T-helper 2 cell (primary cell): ENCODE measurements around the gene PPM1H.
"Not testable (repeated sequence)": the region's sequence is repeated elsewhere in the genome, so short reads cannot be mapped to it uniquely, and the experiment has no call there.

ENCODE experiments used
- DNase-seq, 5 experiments: peaks; one replicate each; pipeline versions ENCODE4 v3.0.0 to v3.0.0-alpha.2; 2012 to 2022

Gene PPM1H

GRCh38 chr12:62729579-62730544 lies 205.1 kb downstream of the PPM1H start:
- not testable (repeated sequence) for DNase-seq

GRCh38 chr12:62728741-62729140 lies 206.2 kb downstream of the PPM1H start:
- DNase-seq = no peak

- no peak for DNase-seq
Measured at GRCh38 chr12:62726471-62726980, 208.4 kb downstream of the PPM1H start.

- DNase-seq = no peak
Measured at GRCh38 chr12:62725781-62726180, 209.2 kb downstream of the PPM1H start.

- no peak for DNase-seq
Measured at GRCh38 chr12:62724947-62725451, 210.0 kb downstream of the PPM1H start.

- no peak for DNase-seq
Measured at GRCh38 chr12:62724285-62724684, 210.7 kb downstream of the PPM1H start.

- DNase-seq = no peak
Measured at GRCh38 chr12:62722971-62723680, 211.8 kb downstream of the PPM1H start.

GRCh38 chr12:62720661-62721330 lies 214.2 kb downstream of the PPM1H start:
- no peak for DNase-seq

- DNase-seq = no peak
Measured at GRCh38 chr12:62720025-62720424, 214.9 kb downstream of the PPM1H start.

GRCh38 chr12:62718762-62719426 lies 216.1 kb downstream of the PPM1H start:
- no peak for DNase-seq

- no peak for DNase-seq
Measured at GRCh38 chr12:62717643-62718042, 217.3 kb downstream of the PPM1H start.

- DNase-seq = no peak
Measured at GRCh38 chr12:62716866-62717525, 218.0 kb downstream of the PPM1H start.

GRCh38 chr12:62716037-62716436 lies 218.9 kb downstream of the PPM1H start:
- DNase-seq = no peak

GRCh38 chr12:62714774-62715721 lies 219.9 kb downstream of the PPM1H start:
- DNase-seq = no peak

GRCh38 chr12:62714181-62714773 lies 220.7 kb downstream of the PPM1H start:
- DNase-seq = no peak

- DNase-seq = no peak
Measured at GRCh38 chr12:62713723-62714122, 221.2 kb downstream of the PPM1H start.

GRCh38 chr12:62712681-62713573 lies 222.0 kb downstream of the PPM1H start:
- no peak for DNase-seq

GRCh38 chr12:62711631-62712241 lies 223.2 kb downstream of the PPM1H start:
- DNase-seq = no peak
